Measurements from ENCODE around the gene EPYC. TPM values are rescaled to one million over a fixed set of nuclear protein-coding genes. Genes with fewer than 3 reads are reported as not detected.
"Not testable (repeated sequence)": the region's sequence is repeated elsewhere in the genome, so short reads cannot be mapped to it uniquely, and the experiment has no call there.

EPYC gene
- total RNA-seq, 1 experiment from 2014 or later = not detected

GRCh38 chr12:90987101-90987500 lies 17.7 kb downstream of the EPYC start:
- no peaks in the 10 kb centered on the region for H3K36me3 Mint-ChIP-seq (ENCODE audit: insufficient read depth, unreplicated experiment)
- intact Hi-C loops (cut with micrococcal nuclease) = no loop called here
- no peaks in the 10 kb centered on the region for H3K9me3 Mint-ChIP-seq (ENCODE audit: unreplicated experiment)
- H3K27me3 Mint-ChIP-seq (ENCODE audit: insufficient read depth, unreplicated experiment) = peaks cover 39% of the 10 kb centered on the region
- no peak for TF ChIP-seq CTCF (IDR thresholded peaks at IDR 0.05; ENCODE audit: unreplicated experiment)
- ChIA-PET CTCF (interaction anchor here (1.1 to 2.9 kb wide), 5 partner anchors 9 to 368 kb away, joined by 3 to 20 read pairs (median 7); no protein-coding TSS in a partner anchor), POLR2A (no interaction called here)
- DNase-seq (ENCODE audit: unreplicated experiment) = no peak
- no TSS peak for BruUV-seq (replicated peaks)
- H3K27ac Mint-ChIP-seq (ENCODE audit: low read depth, unreplicated experiment) = no peak overlapping the region
- H3K4me1 Mint-ChIP-seq (ENCODE audit: insufficient read depth, unreplicated experiment) = no peaks in the 10 kb centered on the region
- no peak overlapping the region for H3K4me3 Mint-ChIP-seq (ENCODE audit: unreplicated experiment)

- BruUV-seq (replicated peaks); H3K4me3 Mint-ChIP-seq (ENCODE audit: unreplicated experiment); H3K9me3 Mint-ChIP-seq (ENCODE audit: unreplicated experiment); intact Hi-C loops (cut with micrococcal nuclease); H3K36me3 Mint-ChIP-seq (ENCODE audit: insufficient read depth, unreplicated experiment); H3K27ac Mint-ChIP-seq (ENCODE audit: low read depth, unreplicated experiment); POLR2A ChIA-PET; H3K4me1 Mint-ChIP-seq (ENCODE audit: insufficient read depth, unreplicated experiment); DNase-seq (ENCODE audit: unreplicated experiment): not testable (repeated sequence)
- CTCF ChIA-PET = interaction anchor here (1.0 to 1.6 kb wide), 3 partner anchors 114 to 192 kb away, joined by 3 to 4 read pairs (median 3); no protein-coding TSS in a partner anchor
- peaks cover 22% of the 10 kb centered on the region for H3K27me3 Mint-ChIP-seq (ENCODE audit: insufficient read depth, unreplicated experiment)
Observed at GRCh38 chr12:90985331-90985730, 19.4 kb downstream of the EPYC start.

- BruUV-seq (replicated peaks) = no TSS peak
- intact Hi-C loops (cut with micrococcal nuclease) = no loop called here
- CTCF ChIA-PET = interaction anchor here (1.4 to 1.9 kb wide), 2 partner anchors 124 to 193 kb away, joined by 4 to 5 read pairs; no protein-coding TSS in a partner anchor
- POLR2A ChIA-PET = no interaction called here
- H3K27me3 Mint-ChIP-seq (ENCODE audit: insufficient read depth, unreplicated experiment) = peaks cover 10% of the 10 kb centered on the region
- no peak for TF ChIP-seq CTCF (IDR thresholded peaks at IDR 0.05; ENCODE audit: unreplicated experiment)
- H3K36me3 Mint-ChIP-seq (ENCODE audit: insufficient read depth, unreplicated experiment) = no peaks in the 10 kb centered on the region
- no peaks in the 10 kb centered on the region for H3K9me3 Mint-ChIP-seq (ENCODE audit: unreplicated experiment)
- H3K4me1 Mint-ChIP-seq (ENCODE audit: insufficient read depth, unreplicated experiment) = no peaks in the 10 kb centered on the region
- H3K4me3 Mint-ChIP-seq (ENCODE audit: unreplicated experiment) = no peak overlapping the region
- no peak for DNase-seq (ENCODE audit: unreplicated experiment)
- no peak overlapping the region for H3K27ac Mint-ChIP-seq (ENCODE audit: low read depth, unreplicated experiment)
Observed at GRCh38 chr12:90984114-90984513, 20.7 kb downstream of the EPYC start.

- Mint-ChIP-seq H3K27me3 (ENCODE audit: insufficient read depth, unreplicated experiment) (no peaks in the 10 kb centered on the region), H3K4me3 (ENCODE audit: unreplicated experiment) (no peak overlapping the region), H3K36me3 (ENCODE audit: insufficient read depth, unreplicated experiment) (no peaks in the 10 kb centered on the region), H3K4me1 (ENCODE audit: insufficient read depth, unreplicated experiment) (no peaks in the 10 kb centered on the region), H3K27ac (ENCODE audit: low read depth, unreplicated experiment) (no peak overlapping the region), H3K9me3 (ENCODE audit: unreplicated experiment) (no peaks in the 10 kb centered on the region)
- ChIA-PET CTCF (interaction anchor here (0.5 kb wide), 1 partner anchor 565 kb away, joined by 3 read pairs; no protein-coding TSS in a partner anchor), POLR2A (interaction anchor here (0.6 kb wide), 2 partner anchors 28 to 421 kb away, joined by 3 read pairs; no protein-coding TSS in a partner anchor)
- no TSS peak for BruUV-seq (replicated peaks)
- TF ChIP-seq CTCF (IDR thresholded peaks at IDR 0.05; ENCODE audit: unreplicated experiment) = no peak
- no peak for DNase-seq (ENCODE audit: unreplicated experiment)
- intact Hi-C loops (cut with micrococcal nuclease) = no loop called here
Observed at GRCh38 chr12:90982170-90982569, 22.6 kb downstream of the EPYC start.
